CD4-positive, alpha-beta T cell (primary cell): ENCODE data around the gene SP2. TPM values are rescaled to one million over a fixed set of nuclear protein-coding genes. Genes with fewer than 3 reads are reported as not detected.
A peak's percentile ranks its signal among the peaks of the same experiment; 100 is the strongest.

ENCODE experiments used
- ATAC-seq: fragments of 200-7000 bp; cut with Tn5 transposase; one replicate; pipeline ENCODE4 v1.10.0; 2022; ENCODE audit warnings: mild to moderate bottlenecking; ENCODE audit not compliant: poor library complexity
- CTCF ChIA-PET: fragments of 350-600 bp; sonication (Branson Sonifier 250); formaldehyde crosslinking; loops from one replicate; lab custom pipeline; 2021; ENCODE audit warnings: antibody characterized with exemption, inconsistent platforms; lab: Charles Lee
- POLR2A ChIA-PET: fragments of 350-600 bp; sonication (Branson Sonifier 250); formaldehyde crosslinking; loops from one replicate; lab custom pipeline; 2021; ENCODE audit warnings: antibody characterized with exemption, inconsistent platforms; lab: Charles Lee
- DNase-seq, 14 experiments: peaks; one replicate each; pipeline ENCODE4 v3.0.0-alpha.2; 2013 to 2020; ENCODE audit warnings: mixed read lengths in 2 of 14
- H3K27ac ChIP-seq, 2 donors: one replicate each; pipeline versions ENCODE4 v1.5.1 to v1.7.0; 2013; ENCODE audit warnings: low read length in 2 of 2, low read depth in 1 of 2, mild to moderate bottlenecking in 1 of 2
- H3K27me3 ChIP-seq, 2 experiments: 1 replicate in 1 of 2; 2 replicates in 1 of 2; pipeline versions ENCODE4 v1.6.1 to v1.7.0; 2013; ENCODE audit warnings: low read length in 2 of 2, control low read depth in 1 of 2, mild to moderate bottlenecking in 1 of 2, moderate library complexity in 1 of 2; ENCODE audit not compliant: insufficient read depth in 2 of 2, control insufficient read depth in 1 of 2
- H3K36me3 ChIP-seq: one replicate; pipeline ENCODE4 v1.6.1; 2013; ENCODE audit warnings: low read length, control low read depth; ENCODE audit not compliant: insufficient read depth
- H3K4me1 ChIP-seq: one replicate; pipeline ENCODE4 v1.6.1; 2013; ENCODE audit warnings: low read length, control low read depth; ENCODE audit not compliant: insufficient read depth
- H3K4me3 ChIP-seq: one replicate; pipeline ENCODE4 v1.5.1; 2013; ENCODE audit warnings: mild to moderate bottlenecking, low read length, moderate library complexity
- H3K9me3 ChIP-seq, 2 experiments: 1 replicate in 1 of 2; 2 replicates in 1 of 2; pipeline versions ENCODE4 v1.6.1 to v1.7.0; 2013; ENCODE audit warnings: low read length in 2 of 2, mild to moderate bottlenecking in 2 of 2, control low read depth in 1 of 2, moderate library complexity in 1 of 2; ENCODE audit not compliant: control insufficient read depth in 1 of 2, insufficient read depth in 1 of 2
- H3K27ac Mint-ChIP-seq: one replicate; pipeline ENCODE4 v1.8.0; 2020; ENCODE audit warnings: mixed read lengths
- H3K27me3 Mint-ChIP-seq: one replicate; pipeline ENCODE4 v1.8.0; 2021; ENCODE audit warnings: mixed read lengths
- H3K36me3 Mint-ChIP-seq: one replicate; pipeline ENCODE4 v1.8.0; 2021; ENCODE audit warnings: low read depth, mixed read lengths
- H3K4me1 Mint-ChIP-seq: one replicate; pipeline ENCODE4 v1.8.0; 2021; ENCODE audit warnings: low read depth, mixed read lengths
- H3K4me3 Mint-ChIP-seq: one replicate; pipeline ENCODE4 v1.8.0; 2020; ENCODE audit warnings: mild to moderate bottlenecking, mixed read lengths
- H3K9me3 Mint-ChIP-seq: one replicate; pipeline ENCODE4 v1.8.0; 2020; ENCODE audit warnings: mixed read lengths
- intact Hi-C, 2 experiments: fragments of 100-400 bp; cut with DNase I in 1 of 2; cut with micrococcal nuclease in 1 of 2; formaldehyde crosslinking; loops; one replicate each; pipeline versions ENCODE4 v1.15.1 to v1.9.0; 2023 to 2025; cut with DNase I, micrococcal nuclease
- total RNA-seq, 174 experiments: library from RNA in 2 of 174; stranded (reverse) in 2 of 174; gene quantifications; one replicate each; pipeline ENCODE4 v1.2.3 and lab custom pipeline; 2021 to 2026
- TF ChIP-seq, protein P1 (sequence below): fragments of 200-600 bp; IDR thresholded peaks from one replicate; pipeline ENCODE4 v1.8.0; 2022; ENCODE audit warnings: antibody characterized with exemption, mild to moderate bottlenecking

SP2 gene
- total RNA-seq, 2 experiments from 2014 or later = 19.9 to 21.5 TPM

DNA sequence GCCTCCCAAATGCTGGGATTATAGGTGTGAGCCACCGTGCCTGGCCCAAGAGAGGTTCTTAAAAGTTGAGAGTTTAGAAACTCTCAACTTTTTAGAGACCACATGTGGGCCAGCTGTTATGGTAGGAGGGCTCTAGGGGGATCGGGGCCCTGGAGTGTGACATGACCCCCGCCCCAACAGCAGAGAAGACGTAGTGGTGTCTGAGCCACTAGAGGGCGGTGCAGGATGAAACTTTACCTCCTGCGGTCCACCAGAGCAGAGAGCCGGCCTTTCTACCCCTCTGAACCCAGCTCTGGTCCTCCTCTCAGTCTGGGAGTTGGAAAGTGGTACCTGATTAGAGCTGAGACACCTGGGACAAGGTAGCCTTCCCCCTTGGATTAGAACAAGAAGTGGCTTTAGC lies 82.3 kb downstream of the SP2 start:
- TF ChIP-seq, protein P1, sequence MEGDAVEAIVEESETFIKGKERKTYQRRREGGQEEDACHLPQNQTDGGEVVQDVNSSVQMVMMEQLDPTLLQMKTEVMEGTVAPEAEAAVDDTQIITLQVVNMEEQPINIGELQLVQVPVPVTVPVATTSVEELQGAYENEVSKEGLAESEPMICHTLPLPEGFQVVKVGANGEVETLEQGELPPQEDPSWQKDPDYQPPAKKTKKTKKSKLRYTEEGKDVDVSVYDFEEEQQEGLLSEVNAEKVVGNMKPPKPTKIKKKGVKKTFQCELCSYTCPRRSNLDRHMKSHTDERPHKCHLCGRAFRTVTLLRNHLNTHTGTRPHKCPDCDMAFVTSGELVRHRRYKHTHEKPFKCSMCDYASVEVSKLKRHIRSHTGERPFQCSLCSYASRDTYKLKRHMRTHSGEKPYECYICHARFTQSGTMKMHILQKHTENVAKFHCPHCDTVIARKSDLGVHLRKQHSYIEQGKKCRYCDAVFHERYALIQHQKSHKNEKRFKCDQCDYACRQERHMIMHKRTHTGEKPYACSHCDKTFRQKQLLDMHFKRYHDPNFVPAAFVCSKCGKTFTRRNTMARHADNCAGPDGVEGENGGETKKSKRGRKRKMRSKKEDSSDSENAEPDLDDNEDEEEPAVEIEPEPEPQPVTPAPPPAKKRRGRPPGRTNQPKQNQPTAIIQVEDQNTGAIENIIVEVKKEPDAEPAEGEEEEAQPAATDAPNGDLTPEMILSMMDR = peak; percentile 69
- Mint-ChIP-seq H3K9me3 (no peaks in the 10 kb centered on the region), H3K4me1 (no peaks in the 10 kb centered on the region), H3K36me3 (peaks cover 88% of the 10 kb centered on the region), H3K27me3 (no peaks in the 10 kb centered on the region), H3K4me3 (no peak overlapping the region), H3K27ac (no peak overlapping the region)
- H3K27ac ChIP-seq = no peak overlapping the region
- peaks cover 19% of the 10 kb centered on the region for H3K4me1 ChIP-seq
- ChIA-PET POLR2A (no interaction called here), CTCF (interaction anchor here (1.1 to 1.2 kb wide), 3 partner anchors 31 to 43 kb away, joined by 3 to 7 read pairs (median 5); no protein-coding TSS in a partner anchor)
- H3K4me3 ChIP-seq = no peak overlapping the region
- H3K9me3 ChIP-seq = no peaks in the 10 kb centered on the region
- peak; percentile 70 for ATAC-seq
- intact Hi-C loops = no loop called here
- H3K27me3 ChIP-seq = no peaks in the 10 kb centered on the region
- peaks cover 85% of the 10 kb centered on the region for H3K36me3 ChIP-seq
- peak; percentile 18 to 72 (median 36) for DNase-seq

Other genes with a start within 250 kb of the SP2 start
- gene KPNB1, start 246.3 kb upstream of the SP2 start, total RNA-seq = 100 to 1,000 TPM; 145 to 151 TPM
- 1 to 10 TPM; 2.4 to 3.0 TPM for gene TBKBP1, start 202.1 kb upstream of the SP2 start, total RNA-seq
- gene TBX21, start 163.0 kb upstream of the SP2 start, total RNA-seq = 10 to 100 TPM; 10.6 to 12.3 TPM
- gene OSBPL7, start 74.4 kb upstream of the SP2 start, total RNA-seq = 10 to 100 TPM; 30.1 to 30.8 TPM
- gene MRPL10, start 64.7 kb upstream of the SP2 start, total RNA-seq = 10 to 100 TPM; 49.0 to 51.4 TPM
- gene LRRC46, start 64.6 kb upstream of the SP2 start, total RNA-seq = under 1 TPM; 0.42 to 0.85 TPM
- gene SCRN2, start 55.0 kb upstream of the SP2 start, total RNA-seq = 10 to 100 TPM; 15.3 to 17.2 TPM
- gene SP6, start 45.1 kb upstream of the SP2 start, total RNA-seq = under 1 TPM; 0.17 to 0.27 TPM
- gene PNPO, start 45.3 kb downstream of the SP2 start, total RNA-seq = 1 to 10 TPM; 2.2 to 2.4 TPM
- gene PRR15L, start 61.6 kb downstream of the SP2 start, total RNA-seq = not detected
- gene CDK5RAP3, start 74.9 kb downstream of the SP2 start, total RNA-seq = 100 to 1,000 TPM; 206 to 224 TPM
- gene COPZ2, start 141.6 kb downstream of the SP2 start, total RNA-seq = under 1 TPM; 0.47 to 0.88 TPM
- 10 to 100 TPM; 28.1 to 30.6 TPM for gene NFE2L1, start 152.1 kb downstream of the SP2 start, total RNA-seq
- gene CBX1, start 205.2 kb downstream of the SP2 start, total RNA-seq = 1 to 10 TPM; 5.5 to 6.6 TPM
- 1 to 10 TPM; 6.8 to 8.7 TPM for gene SNX11, start 211.5 kb downstream of the SP2 start, total RNA-seq